ENCODE data around the gene RHEB. TPM values are rescaled to one million over a fixed set of nuclear protein-coding genes. Genes with fewer than 3 reads are reported as not detected.

RHEB gene
- total and polyA plus RNA-seq, 2 of the 13 experiments (the other 11 are each of a cell fraction or from before 2014, with no cell fraction given): 55.0 to 77.6 TPM

DNA sequence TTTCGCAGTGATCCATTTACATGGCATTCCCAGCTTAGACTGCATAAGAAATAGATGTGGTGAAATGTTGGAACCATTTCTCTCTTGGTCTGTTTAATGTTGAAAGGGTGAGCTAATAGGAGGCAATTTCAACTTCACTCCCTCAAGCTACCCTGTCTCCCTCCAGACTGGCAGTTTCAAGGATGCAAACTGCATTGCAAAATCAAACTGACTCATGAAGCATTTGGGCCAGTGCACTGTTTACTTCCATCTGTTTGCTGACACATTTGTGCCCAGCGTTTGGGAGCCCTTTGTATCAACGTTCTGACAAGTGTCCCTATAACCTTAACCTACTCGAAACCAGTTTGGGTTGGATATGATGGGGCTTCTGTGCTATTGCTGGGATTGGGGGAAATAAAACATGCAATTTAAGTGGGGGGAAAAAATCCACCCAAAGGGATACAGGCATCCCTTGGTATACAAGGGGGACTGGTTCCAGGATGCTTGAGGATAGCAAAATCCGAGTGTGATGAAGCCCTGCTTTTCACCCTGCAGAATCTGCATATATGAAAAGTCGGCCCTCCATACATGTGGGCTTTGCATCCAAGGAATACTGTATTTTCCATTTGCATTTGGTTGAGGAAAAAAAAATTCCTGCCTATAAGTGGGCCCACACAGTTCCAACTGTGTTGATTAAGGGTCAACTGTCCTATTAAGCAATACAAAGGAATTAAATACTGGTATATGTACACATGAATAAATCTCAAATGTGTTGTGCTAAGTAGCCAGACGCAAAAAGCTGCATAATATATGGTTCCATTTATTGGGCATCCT is 15.6 kb downstream of the RHEB start (continued):
- TF ChIP-seq, protein P1, sequence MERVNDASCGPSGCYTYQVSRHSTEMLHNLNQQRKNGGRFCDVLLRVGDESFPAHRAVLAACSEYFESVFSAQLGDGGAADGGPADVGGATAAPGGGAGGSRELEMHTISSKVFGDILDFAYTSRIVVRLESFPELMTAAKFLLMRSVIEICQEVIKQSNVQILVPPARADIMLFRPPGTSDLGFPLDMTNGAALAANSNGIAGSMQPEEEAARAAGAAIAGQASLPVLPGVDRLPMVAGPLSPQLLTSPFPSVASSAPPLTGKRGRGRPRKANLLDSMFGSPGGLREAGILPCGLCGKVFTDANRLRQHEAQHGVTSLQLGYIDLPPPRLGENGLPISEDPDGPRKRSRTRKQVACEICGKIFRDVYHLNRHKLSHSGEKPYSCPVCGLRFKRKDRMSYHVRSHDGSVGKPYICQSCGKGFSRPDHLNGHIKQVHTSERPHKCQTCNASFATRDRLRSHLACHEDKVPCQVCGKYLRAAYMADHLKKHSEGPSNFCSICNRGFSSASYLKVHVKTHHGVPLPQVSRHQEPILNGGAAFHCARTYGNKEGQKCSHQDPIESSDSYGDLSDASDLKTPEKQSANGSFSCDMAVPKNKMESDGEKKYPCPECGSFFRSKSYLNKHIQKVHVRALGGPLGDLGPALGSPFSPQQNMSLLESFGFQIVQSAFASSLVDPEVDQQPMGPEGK (CRISPR knock-in tag; IDR thresholded peaks at IDR 0.05): no peak
- TF ChIP-seq SMAD9 (CRISPR knock-in tag; IDR thresholded peaks at IDR 0.05) (no peak), TBL1XR1 (IDR thresholded peaks at IDR 0.05; ENCODE audit: borderline replicate concordance, low read length, partially characterized antibody) (no peak), ZNF543 (CRISPR knock-in tag; IDR thresholded peaks at IDR 0.05) (no peak), POLR2A (IDR thresholded peaks at IDR 0.05; ENCODE audit: insufficient read depth in 1 of 2, low read depth in 2 of 2, low read length in 2 of 2) (no peak), ZNF343 (CRISPR knock-in tag; IDR thresholded peaks at IDR 0.05) (no peak), FOXJ3 (CRISPR knock-in tag; IDR thresholded peaks at IDR 0.05; ENCODE audit: borderline replicate concordance) (0 out of 2 replicates have a peak, but pooled peaks have one; percentile 21), NR1H2 (CRISPR knock-in tag; IDR thresholded peaks at IDR 0.05; ENCODE audit: borderline replicate concordance, low read depth) (no peak), ZNF7 (CRISPR knock-in tag; IDR thresholded peaks at IDR 0.05) (peak; percentile 96), MLLT10 (CRISPR knock-in tag; IDR thresholded peaks at IDR 0.05) (no peak), PRMT3 (CRISPR knock-in tag; IDR thresholded peaks at IDR 0.05; ENCODE audit: borderline replicate concordance, low read depth) (no peak), TCF12 (IDR thresholded peaks at IDR 0.05) (no peak), TCF12 (CRISPR knock-in tag; IDR thresholded peaks at IDR 0.05) (no peak), ZNF75D (CRISPR knock-in tag; IDR thresholded peaks at IDR 0.05; ENCODE audit: borderline replicate concordance) (no peak), SALL1 (CRISPR knock-in tag; IDR thresholded peaks at IDR 0.05) (peak; percentile 34; the same call in 1 of the 2 replicates), MED1 (CRISPR knock-in tag; IDR thresholded peaks at IDR 0.05) (peak; percentile 49; the same call in 1 of the 2 replicates), ERF (CRISPR knock-in tag; IDR thresholded peaks at IDR 0.05) (0 out of 2 replicates have a peak, but pooled peaks have one; percentile 24), ZNF839 (CRISPR knock-in tag; IDR thresholded peaks at IDR 0.05; ENCODE audit: borderline replicate concordance) (no peak)
- TF ChIP-seq, protein P2, sequence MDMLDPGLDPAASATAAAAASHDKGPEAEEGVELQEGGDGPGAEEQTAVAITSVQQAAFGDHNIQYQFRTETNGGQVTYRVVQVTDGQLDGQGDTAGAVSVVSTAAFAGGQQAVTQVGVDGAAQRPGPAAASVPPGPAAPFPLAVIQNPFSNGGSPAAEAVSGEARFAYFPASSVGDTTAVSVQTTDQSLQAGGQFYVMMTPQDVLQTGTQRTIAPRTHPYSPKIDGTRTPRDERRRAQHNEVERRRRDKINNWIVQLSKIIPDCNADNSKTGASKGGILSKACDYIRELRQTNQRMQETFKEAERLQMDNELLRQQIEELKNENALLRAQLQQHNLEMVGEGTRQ (IDR thresholded peaks at IDR 0.05; ENCODE audit: low read depth, low read length): no peak
- TF ChIP-seq, protein P2 (CRISPR knock-in tag; IDR thresholded peaks at IDR 0.05; ENCODE audit: borderline replicate concordance): no peak
- TF ChIP-seq, protein P3, sequence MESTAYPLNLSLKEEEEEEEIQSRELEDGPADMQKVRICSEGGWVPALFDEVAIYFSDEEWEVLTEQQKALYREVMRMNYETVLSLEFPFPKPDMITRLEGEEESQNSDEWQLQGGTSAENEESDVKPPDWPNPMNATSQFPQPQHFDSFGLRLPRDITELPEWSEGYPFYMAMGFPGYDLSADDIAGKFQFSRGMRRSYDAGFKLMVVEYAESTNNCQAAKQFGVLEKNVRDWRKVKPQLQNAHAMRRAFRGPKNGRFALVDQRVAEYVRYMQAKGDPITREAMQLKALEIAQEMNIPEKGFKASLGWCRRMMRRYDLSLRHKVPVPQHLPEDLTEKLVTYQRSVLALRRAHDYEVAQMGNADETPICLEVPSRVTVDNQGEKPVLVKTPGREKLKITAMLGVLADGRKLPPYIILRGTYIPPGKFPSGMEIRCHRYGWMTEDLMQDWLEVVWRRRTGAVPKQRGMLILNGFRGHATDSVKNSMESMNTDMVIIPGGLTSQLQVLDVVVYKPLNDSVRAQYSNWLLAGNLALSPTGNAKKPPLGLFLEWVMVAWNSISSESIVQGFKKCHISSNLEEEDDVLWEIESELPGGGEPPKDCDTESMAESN (CRISPR knock-in tag; conservative IDR thresholded peaks at IDR 0.05): 0 out of 2 replicates have a peak, but pooled peaks have one; percentile 57
- TF ChIP-seq, protein P4, sequence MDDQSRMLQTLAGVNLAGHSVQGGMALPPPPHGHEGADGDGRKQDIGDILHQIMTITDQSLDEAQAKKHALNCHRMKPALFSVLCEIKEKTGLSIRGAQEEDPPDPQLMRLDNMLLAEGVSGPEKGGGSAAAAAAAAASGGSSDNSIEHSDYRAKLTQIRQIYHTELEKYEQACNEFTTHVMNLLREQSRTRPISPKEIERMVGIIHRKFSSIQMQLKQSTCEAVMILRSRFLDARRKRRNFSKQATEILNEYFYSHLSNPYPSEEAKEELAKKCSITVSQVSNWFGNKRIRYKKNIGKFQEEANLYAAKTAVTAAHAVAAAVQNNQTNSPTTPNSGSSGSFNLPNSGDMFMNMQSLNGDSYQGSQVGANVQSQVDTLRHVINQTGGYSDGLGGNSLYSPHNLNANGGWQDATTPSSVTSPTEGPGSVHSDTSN (CRISPR knock-in tag; IDR thresholded peaks at IDR 0.05; ENCODE audit: borderline replicate concordance): no peak

All from HepG2 (cell line).